Adrenal gland (tissue), 5 donors: ENCODE results near the gene LILRA5.

ENCODE experiments used
- CTCF ChIP-seq, 6 experiments: fragments of 450-650 bp in 4 of 6; fragments of 200-600 bp in 2 of 6; sonication (generic) in 1 of 6; IDR thresholded peaks; 1 replicate in 5 of 6; 2 replicates in 1 of 6; pipeline versions ENCODE4 v1.5.1 to v1.8.0; 2016 to 2021; ENCODE audit warnings: antibody characterized with exemption in 6 of 6, mild to moderate bottlenecking in 2 of 6, moderate library complexity in 1 of 6
- POLR2A ChIP-seq, 2 donors: fragments of 450-650 bp; IDR thresholded peaks; one replicate each; pipeline ENCODE4 v1.6.1; 2017; ENCODE audit warnings: antibody characterized with exemption in 2 of 2, mild to moderate bottlenecking in 2 of 2, moderate library complexity in 1 of 2
- donor health status: DM: no; HTN: no; CAD: no.

GRCh38 chr19:54345938-54346386, 33.0 kb upstream of the LILRA5 start:
- TF ChIP-seq CTCF (IDR thresholded peaks at IDR 0.05) (no peak), POLR2A (IDR thresholded peaks at IDR 0.05) (no peak)
